Nephron progenitor cell (in vitro differentiated cells): ENCODE measurements around the gene FAM111A.
"Not testable (repeated sequence)": the region's sequence is repeated elsewhere in the genome, so short reads cannot be mapped to it uniquely, and the experiment has no call there.

Experiments
- DNase-seq: peaks from one replicate; pipeline ENCODE4 v3.0.0; 2021
- H3K27ac Mint-ChIP-seq: 2 replicates; pipeline ENCODE4 v1.8.0; 2021; ENCODE audit warnings: mild to moderate bottlenecking, moderate library complexity, mixed read lengths
- H3K27me3 Mint-ChIP-seq: 2 replicates; pipeline ENCODE4 v1.8.0; 2021; ENCODE audit warnings: mild to moderate bottlenecking, low read depth, mixed read lengths; ENCODE audit not compliant: poor library complexity
- H3K36me3 Mint-ChIP-seq: 2 replicates; pipeline ENCODE4 v1.8.0; 2021; ENCODE audit warnings: low read depth, mixed read lengths
- H3K4me1 Mint-ChIP-seq: 2 replicates; pipeline ENCODE4 v1.8.0; 2021; ENCODE audit warnings: mixed read lengths
- H3K4me3 Mint-ChIP-seq: 2 replicates; pipeline ENCODE4 v1.8.0; 2021; ENCODE audit warnings: mild to moderate bottlenecking, moderate library complexity, mixed read lengths
- H3K9me3 Mint-ChIP-seq: 2 replicates; pipeline ENCODE4 v1.8.0; 2021; ENCODE audit warnings: mild to moderate bottlenecking, moderate library complexity, mixed read lengths
- TF ChIP-seq, protein P1 (sequence below): fragments of 200-600 bp; sonication (generic); IDR thresholded peaks from 2 replicates; pipeline ENCODE4 v1.5.0; 2021; ENCODE audit warnings: antibody characterized with exemption

Gene FAM111A

DNA sequence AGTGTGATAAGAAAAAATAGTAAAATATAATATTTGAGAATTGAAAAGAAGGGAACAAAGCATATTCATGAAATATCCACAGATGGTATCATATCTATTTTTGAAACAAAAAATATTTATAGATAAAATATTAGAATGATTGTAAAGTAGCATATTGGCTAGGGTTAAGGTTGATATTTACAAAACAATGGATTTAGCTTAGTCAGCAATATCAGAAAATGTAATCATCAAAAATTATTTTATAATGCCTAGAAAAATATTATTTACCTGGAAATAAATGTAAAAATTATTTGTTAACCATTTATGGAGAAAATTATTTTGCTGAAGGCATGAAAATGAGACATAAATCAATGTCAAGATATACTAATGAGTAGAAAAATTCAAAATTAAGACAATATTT lies 22.8 kb upstream of the FAM111A start:
- Mint-ChIP-seq H3K4me3 (no peak overlapping the region), H3K9me3 (peaks cover 58% of the 10 kb centered on the region), H3K4me1 (no peaks in the 10 kb centered on the region), H3K36me3 (peaks cover 91% of the 10 kb centered on the region), H3K27ac (no peak overlapping the region), H3K27me3 (peaks cover 6% of the 10 kb centered on the region)
- DNase-seq = no peak
- TF ChIP-seq, protein P1, sequence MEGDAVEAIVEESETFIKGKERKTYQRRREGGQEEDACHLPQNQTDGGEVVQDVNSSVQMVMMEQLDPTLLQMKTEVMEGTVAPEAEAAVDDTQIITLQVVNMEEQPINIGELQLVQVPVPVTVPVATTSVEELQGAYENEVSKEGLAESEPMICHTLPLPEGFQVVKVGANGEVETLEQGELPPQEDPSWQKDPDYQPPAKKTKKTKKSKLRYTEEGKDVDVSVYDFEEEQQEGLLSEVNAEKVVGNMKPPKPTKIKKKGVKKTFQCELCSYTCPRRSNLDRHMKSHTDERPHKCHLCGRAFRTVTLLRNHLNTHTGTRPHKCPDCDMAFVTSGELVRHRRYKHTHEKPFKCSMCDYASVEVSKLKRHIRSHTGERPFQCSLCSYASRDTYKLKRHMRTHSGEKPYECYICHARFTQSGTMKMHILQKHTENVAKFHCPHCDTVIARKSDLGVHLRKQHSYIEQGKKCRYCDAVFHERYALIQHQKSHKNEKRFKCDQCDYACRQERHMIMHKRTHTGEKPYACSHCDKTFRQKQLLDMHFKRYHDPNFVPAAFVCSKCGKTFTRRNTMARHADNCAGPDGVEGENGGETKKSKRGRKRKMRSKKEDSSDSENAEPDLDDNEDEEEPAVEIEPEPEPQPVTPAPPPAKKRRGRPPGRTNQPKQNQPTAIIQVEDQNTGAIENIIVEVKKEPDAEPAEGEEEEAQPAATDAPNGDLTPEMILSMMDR = no peak

DNA sequence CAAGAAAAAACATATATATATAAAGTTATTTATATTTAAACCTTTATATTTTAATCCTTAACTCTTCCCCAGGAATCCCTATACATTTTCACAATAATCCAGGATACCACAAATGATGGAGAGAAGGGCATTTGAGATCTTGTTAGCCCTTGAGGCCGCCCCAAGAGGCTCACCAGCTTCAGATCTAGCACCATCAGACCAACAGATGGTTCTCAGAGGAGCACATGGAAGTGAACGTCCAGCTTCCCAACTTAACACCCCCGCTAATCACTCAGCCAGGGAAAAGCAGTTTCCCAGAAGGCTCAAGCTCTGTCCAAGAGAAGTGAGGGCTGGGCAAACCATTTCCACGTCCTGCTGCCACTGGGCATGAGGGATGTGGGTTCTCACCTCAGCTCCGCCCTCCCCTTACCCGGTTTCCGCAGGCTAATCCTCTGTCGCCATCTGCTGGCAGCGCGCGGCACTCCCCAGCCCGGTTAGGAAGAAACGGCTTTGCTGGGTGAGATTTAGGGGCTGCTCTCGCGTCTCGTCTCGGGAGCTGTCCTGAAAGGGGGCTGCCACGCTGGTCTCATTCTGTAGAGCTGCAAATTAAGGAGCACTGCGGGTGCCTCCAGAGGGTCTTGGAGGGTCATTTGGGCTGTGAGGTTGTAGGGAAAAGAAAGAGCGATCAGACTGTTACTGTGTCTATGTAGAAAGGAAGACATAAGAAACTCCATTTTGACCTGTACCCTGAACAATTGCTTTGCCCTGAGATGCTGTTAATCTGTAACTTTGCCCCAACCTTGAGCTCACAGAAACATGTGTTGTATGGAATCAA lies 6.8 kb upstream of the FAM111A start:
- Mint-ChIP-seq H3K27me3 (peaks cover 26% of the 10 kb centered on the region), H3K36me3 (peaks cover 18% of the 10 kb centered on the region), H3K4me3 (peak overlapping the region; percentile 76), H3K27ac (no peak overlapping the region), H3K4me1 (peaks cover 5% of the 10 kb centered on the region), H3K9me3 (peaks cover 23% of the 10 kb centered on the region)
- DNase-seq = peak; percentile 95
- TF ChIP-seq, protein P1 = peak; percentile 97

DNA sequence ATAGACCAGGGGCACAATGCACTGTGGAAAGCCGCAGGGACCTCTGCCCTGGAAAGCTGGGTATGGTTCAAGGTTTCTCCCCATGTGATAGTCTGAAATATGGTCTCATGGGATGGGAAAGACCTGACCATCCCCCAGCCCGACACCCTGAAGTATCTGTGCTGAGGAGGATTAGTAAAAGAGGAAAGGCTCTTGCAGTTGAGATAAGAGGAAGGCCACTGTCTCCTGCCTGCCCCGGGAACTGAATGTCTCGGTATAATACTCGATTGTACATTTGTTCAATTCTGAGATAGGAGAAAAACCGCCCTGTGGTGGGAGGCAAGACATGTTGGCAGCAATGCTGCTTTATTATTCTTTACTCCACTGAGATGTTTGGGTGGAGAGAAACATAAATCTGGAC lies 6.1 kb upstream of the FAM111A start:
- Mint-ChIP-seq H3K27me3 (peaks cover 33% of the 10 kb centered on the region), H3K9me3 (peaks cover 16% of the 10 kb centered on the region), H3K36me3 (peaks cover 14% of the 10 kb centered on the region)
- not testable (repeated sequence) for H3K4me1 Mint-ChIP-seq, H3K4me3 Mint-ChIP-seq, H3K27ac Mint-ChIP-seq, DNase-seq

DNA sequence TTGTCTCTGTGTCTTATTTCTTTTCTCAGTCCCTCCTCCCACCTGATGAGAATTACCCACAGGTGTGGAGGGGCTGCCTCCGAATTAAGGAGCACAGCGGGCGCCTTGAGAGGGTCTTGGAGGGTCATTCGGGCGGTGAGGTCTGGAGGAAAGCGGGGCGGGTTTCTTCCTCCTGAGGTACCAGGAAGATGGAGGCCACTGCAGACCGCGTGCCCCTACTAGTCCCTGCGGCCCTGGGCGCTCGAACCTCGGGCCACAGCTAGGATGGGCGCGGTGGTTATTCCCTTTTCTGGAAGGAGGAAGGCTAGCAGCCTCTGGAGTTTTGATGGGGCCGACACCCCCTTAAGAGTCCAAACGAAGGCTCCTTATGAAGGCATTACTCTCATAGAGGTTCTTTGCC lies 5.5 kb upstream of the FAM111A start:
- TF ChIP-seq, protein P1 = no peak
- Mint-ChIP-seq H3K9me3 (peaks cover 9% of the 10 kb centered on the region), H3K4me1 (peaks cover 10% of the 10 kb centered on the region), H3K27ac (no peak overlapping the region), H3K36me3 (peaks cover 12% of the 10 kb centered on the region), H3K4me3 (no peak overlapping the region), H3K27me3 (peaks cover 39% of the 10 kb centered on the region)
- no peak for DNase-seq

DNA sequence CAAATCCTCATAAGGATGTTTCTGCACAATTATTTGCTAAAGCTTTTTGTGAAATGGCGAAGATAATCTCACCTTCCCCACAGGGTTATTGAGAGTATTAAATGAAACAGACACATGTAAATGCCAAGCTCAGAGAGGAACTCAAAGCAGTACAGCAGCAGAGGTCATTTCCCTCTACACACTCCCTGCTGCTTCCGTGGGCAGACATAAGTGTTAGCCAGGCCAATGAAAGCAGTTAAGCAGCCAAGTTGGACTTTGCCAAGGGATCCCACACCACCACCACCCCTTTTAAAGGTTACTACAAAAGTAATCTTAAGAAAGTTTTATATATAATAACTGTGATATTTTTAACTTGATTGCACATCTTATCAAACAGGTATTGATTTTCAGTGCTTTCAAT lies 4.0 kb upstream of the FAM111A start:
- Mint-ChIP-seq H3K9me3 (peaks cover 3% of the 10 kb centered on the region), H3K27ac (no peak overlapping the region), H3K27me3 (peaks cover 54% of the 10 kb centered on the region), H3K36me3 (no peaks in the 10 kb centered on the region), H3K4me1 (peaks cover 24% of the 10 kb centered on the region), H3K4me3 (no peak overlapping the region)
- TF ChIP-seq, protein P1 = no peak
- DNase-seq = no peak

DNA sequence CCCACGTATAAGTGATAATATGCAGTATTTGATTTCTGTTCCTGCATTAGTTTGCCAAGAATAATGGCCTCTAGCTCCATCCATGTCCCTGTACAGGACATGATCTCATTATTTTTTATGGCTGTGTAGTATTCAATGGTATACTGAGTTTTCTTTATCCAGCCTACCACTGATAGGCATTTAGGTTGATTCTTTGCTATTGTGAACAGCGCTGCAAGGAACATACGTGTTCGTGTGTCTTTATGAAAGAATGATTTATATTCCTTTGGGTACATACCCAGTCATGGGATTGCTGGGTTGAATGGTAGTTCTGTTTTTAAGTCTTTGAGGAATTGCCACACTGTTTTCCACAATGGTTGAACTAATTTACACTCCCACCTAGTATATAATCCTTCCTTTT lies 1.5 kb upstream of the FAM111A start:
- H3K36me3 Mint-ChIP-seq = no peaks in the 10 kb centered on the region
- peaks cover 34% of the 10 kb centered on the region for H3K4me1 Mint-ChIP-seq
- TF ChIP-seq, protein P1 = no peak
- no peak overlapping the region for H3K27ac Mint-ChIP-seq
- H3K27me3 Mint-ChIP-seq = peaks cover 79% of the 10 kb centered on the region
- DNase-seq = no peak
- H3K4me3 Mint-ChIP-seq = peak overlapping the region; percentile 87
- H3K9me3 Mint-ChIP-seq = peaks cover 10% of the 10 kb centered on the region
